Type B pancreatic cell (in vitro differentiated cells): ENCODE measurements around the gene GLOD4. TPM values are rescaled to one million over a fixed set of nuclear protein-coding genes. Genes with fewer than 3 reads are reported as not detected.

Experiments
- DNase-seq: peaks from one replicate; pipeline ENCODE4 v3.0.0; 2021; ENCODE audit warnings: mixed read lengths; ENCODE audit not compliant: unreplicated experiment; ENCODE audit errors: extremely low spot score
- H3K27ac Mint-ChIP-seq: 2 replicates; pipeline ENCODE4 v1.8.0; 2021; ENCODE audit warnings: mild to moderate bottlenecking, mixed read lengths
- H3K27me3 Mint-ChIP-seq: 2 replicates; pipeline ENCODE4 v1.8.0; 2021; ENCODE audit warnings: mixed read lengths
- H3K36me3 Mint-ChIP-seq: 2 replicates; pipeline ENCODE4 v1.8.0; 2021; ENCODE audit warnings: mixed read lengths
- H3K4me1 Mint-ChIP-seq: one replicate; pipeline ENCODE4 v1.8.0; 2021; ENCODE audit warnings: mixed read lengths; ENCODE audit not compliant: unreplicated experiment
- H3K4me3 Mint-ChIP-seq: 2 replicates; pipeline ENCODE4 v1.8.0; 2021; ENCODE audit warnings: mild to moderate bottlenecking, mixed read lengths
- H3K9me3 Mint-ChIP-seq: 2 replicates; pipeline ENCODE4 v1.8.0; 2021; ENCODE audit warnings: mixed read lengths
- total RNA-seq: library from RNA; stranded (reverse); gene quantifications from 2 replicates; pipeline ENCODE4 v1.2.1, GENCODE V29; 2021; ENCODE audit warnings: low replicate concordance
- TF ChIP-seq, protein P1 (sequence below): fragments of 200-600 bp; sonication (generic); conservative IDR thresholded peaks from 2 replicates; pipeline ENCODE4 v1.5.0; 2021; ENCODE audit warnings: antibody characterized with exemption, mild to moderate bottlenecking

The GLOD4 gene
- total RNA-seq, 1 donor from 2014 or later: 99.4 TPM

DNA sequence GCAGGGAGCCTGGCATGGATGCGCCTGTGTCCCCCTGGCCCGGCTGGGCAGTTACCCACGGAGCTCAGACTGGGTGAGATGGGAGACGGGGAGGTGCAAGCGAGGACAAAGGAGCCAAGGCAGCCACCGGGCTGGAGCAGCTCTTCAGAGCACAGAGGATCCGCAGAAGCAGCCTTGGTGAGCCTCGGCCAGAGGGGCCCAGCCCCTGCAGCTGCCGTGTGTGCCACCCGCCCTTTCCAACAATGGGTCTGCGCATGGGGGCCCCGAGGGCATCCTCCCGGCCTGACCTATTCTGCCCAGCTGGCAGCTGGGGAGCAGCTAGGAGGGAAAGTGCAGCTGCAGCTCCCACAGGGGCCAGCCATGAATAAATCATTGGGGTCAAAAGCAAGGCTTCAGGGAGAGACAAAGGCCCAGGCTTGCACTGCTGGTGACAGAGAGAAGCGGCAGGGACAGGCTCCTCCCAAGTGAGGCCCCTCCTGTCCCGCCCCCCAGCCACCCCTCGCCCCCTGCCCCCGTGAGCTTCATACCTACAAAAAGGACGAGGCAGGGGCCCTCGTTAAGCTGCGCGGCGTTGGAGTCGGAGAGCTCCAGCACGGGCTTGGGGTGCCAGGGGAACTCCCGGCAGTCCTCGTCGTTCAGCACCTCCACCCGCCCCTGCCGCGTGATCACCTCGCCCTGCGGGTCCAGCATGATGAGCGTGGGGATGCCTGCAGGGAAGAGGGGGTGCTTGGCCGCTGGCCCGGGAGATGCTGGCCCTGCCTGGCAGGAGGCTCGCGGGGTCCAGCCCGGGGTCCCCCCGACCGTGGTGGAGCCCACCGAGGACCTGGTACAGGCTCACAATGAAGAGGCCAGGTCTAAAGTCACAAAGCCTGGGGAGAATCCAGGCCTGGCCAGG is 22.7 kb upstream of the GLOD4 start:
- TF ChIP-seq, protein P1, sequence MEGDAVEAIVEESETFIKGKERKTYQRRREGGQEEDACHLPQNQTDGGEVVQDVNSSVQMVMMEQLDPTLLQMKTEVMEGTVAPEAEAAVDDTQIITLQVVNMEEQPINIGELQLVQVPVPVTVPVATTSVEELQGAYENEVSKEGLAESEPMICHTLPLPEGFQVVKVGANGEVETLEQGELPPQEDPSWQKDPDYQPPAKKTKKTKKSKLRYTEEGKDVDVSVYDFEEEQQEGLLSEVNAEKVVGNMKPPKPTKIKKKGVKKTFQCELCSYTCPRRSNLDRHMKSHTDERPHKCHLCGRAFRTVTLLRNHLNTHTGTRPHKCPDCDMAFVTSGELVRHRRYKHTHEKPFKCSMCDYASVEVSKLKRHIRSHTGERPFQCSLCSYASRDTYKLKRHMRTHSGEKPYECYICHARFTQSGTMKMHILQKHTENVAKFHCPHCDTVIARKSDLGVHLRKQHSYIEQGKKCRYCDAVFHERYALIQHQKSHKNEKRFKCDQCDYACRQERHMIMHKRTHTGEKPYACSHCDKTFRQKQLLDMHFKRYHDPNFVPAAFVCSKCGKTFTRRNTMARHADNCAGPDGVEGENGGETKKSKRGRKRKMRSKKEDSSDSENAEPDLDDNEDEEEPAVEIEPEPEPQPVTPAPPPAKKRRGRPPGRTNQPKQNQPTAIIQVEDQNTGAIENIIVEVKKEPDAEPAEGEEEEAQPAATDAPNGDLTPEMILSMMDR: no peak
- H3K4me1 Mint-ChIP-seq: no peaks in the 10 kb centered on the region
- H3K27ac Mint-ChIP-seq: no peak overlapping the region
- H3K36me3 Mint-ChIP-seq: peaks cover 6% of the 10 kb centered on the region
- no peaks in the 10 kb centered on the region for H3K9me3 Mint-ChIP-seq
- H3K4me3 Mint-ChIP-seq: no peak overlapping the region
- DNase-seq: no peak
- H3K27me3 Mint-ChIP-seq: no peaks in the 10 kb centered on the region

DNA sequence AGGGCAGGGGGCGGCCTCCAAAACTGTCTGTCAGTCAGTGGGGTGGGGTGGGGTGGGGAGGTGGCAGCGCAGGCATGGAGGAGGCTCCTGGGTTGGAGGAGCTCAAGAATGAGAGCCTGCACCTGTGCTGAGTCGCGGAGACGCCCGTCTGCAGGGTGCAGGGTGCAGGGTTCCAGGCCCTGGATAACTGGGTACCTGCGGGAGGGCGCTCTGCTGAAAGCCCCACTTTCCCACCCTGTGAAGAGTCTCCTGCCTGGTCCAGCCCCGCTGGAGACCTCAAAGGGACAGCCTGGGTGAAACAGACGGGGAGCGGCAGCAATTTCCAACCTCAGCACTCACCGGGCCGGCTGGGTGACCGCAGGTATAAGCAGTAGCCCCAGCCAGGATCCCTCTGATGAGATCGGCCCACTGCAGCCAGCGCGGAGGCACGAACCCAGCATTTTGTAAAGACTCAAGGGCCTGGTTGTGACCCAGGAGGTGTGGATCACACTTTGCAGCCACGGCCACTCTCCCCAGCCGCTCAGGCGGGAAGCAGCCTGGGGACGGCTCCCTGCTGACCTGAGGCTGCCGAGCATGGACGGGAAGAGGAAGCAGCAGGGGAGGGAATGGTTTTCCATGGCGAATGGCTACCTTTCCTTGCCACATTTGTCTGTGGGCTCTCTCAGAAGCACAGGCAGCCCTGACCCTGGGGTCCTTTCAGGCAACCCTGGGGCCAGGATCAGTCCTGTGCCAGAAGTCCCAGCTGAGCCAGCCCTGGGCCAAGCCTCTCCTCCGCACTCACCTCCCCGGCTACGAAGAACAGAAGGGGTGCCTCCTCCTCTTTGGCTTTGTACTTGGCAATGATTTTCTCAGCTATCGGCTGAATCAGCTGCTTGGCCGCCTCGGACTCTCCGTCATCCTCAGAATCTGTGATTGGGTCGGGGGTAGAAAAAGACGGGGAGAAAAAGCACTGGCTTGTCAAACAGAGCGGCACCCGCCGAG is 21.1 kb upstream of the GLOD4 start:
- Mint-ChIP-seq H3K4me3 (no peak overlapping the region), H3K4me1 (peaks cover 6% of the 10 kb centered on the region), H3K27me3 (no peaks in the 10 kb centered on the region)

DNA sequence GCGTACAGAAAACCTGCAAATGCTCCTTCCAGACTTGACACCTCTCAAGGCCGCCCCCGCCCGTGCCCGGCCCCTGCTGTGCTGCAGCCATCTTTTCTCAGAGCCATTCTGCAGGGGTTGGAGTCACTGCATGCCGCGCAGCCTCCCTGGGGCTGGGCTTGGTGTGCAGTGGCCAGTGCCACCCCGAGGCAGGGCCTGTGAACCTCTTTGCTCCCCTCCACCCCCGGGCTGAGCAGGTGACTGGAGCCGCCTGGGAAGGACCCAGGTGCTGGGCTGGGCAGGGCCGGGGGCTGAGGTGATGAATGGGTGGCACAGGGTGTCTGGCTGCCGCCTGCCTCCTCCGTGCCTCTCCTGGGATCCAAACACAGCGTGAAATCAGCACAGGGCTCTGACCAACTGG is 20.4 kb upstream of the GLOD4 start:
- H3K36me3 Mint-ChIP-seq: no peaks in the 10 kb centered on the region
- H3K9me3 Mint-ChIP-seq: no peaks in the 10 kb centered on the region
- H3K4me1 Mint-ChIP-seq: peaks cover 6% of the 10 kb centered on the region
- no peak overlapping the region for H3K4me3 Mint-ChIP-seq
- no peaks in the 10 kb centered on the region for H3K27me3 Mint-ChIP-seq
- DNase-seq: no peak
- TF ChIP-seq, protein P1: no peak
- no peak overlapping the region for H3K27ac Mint-ChIP-seq

More for the DNA sequence above, 21.1 kb upstream of the GLOD4 start:
- no peaks in the 10 kb centered on the region for H3K36me3 Mint-ChIP-seq
- no peak for DNase-seq
- H3K27ac Mint-ChIP-seq: no peak overlapping the region
- TF ChIP-seq, protein P1: no peak
- H3K9me3 Mint-ChIP-seq: no peaks in the 10 kb centered on the region

DNA sequence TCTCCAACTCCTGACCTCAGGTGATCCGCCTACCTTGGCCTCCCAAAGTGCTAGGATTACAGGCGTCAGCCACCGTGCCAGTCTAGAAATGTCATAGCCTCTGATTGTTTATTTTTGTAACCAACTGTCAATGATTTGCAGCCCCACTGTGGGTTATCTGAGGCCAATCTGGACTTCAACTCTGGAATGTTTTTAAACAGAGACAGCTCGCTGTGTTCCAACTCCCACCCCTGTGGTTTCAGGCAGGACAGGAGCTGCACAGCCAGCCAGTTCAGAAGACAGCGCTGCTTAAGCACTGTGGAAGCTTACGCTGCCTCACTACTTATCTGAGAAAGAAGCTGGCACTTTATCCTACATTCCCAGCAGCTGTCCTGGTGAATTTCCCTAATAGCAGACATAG is 19.6 kb upstream of the GLOD4 start:
- Mint-ChIP-seq H3K9me3 (no peaks in the 10 kb centered on the region), H3K4me1 (peaks cover 6% of the 10 kb centered on the region), H3K36me3 (peaks cover 2% of the 10 kb centered on the region), H3K4me3 (no peak overlapping the region), H3K27me3 (no peaks in the 10 kb centered on the region), H3K27ac (peak overlapping the region; percentile 26)
- TF ChIP-seq, protein P1: no peak
- no peak for DNase-seq

DNA sequence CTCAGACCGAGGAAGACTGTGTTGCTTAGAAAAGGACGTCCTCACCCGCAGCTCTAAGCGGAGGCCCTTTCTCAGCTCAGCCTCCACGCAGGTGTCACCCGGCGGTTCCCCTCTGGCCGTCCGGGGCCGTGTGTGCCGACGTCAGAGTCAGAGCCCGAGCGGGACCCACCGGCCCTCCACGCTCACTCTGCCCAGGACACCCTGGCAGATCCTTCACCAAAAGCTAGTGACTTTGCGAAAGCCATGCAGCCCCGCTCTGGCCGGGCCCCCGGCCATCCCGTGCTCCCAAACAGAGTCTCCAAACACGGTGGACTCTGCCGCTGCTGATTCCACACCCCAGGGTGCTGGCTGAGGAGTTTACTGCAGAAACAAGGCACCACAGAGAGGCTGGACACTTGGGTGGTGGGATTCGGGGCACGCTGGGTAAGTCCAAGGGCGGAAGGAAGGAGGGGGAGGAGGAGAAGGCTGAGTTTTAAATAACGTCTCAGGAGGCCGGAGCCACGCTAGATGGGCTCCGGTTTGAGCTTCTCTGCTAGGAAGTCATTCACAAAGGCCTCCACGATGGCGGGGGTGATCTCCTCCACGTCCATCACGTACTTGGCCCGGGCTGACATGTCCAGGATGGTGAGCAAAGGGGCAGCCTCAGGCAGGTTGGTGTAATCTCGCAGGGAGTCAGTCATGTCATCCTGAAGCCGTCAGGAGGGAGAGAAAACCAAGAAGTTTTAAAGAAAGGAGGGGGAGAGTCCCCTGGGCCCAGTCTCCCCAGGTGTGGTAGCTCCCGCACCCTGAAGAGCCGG is 18.6 kb upstream of the GLOD4 start:
- H3K27ac Mint-ChIP-seq: peak overlapping the region; percentile 31
- H3K4me3 Mint-ChIP-seq: no peak overlapping the region
- TF ChIP-seq, protein P1: no peak
- no peak for DNase-seq
- H3K9me3 Mint-ChIP-seq: no peaks in the 10 kb centered on the region
- H3K36me3 Mint-ChIP-seq: peaks cover 3% of the 10 kb centered on the region
- H3K27me3 Mint-ChIP-seq: no peaks in the 10 kb centered on the region
- H3K4me1 Mint-ChIP-seq: peaks cover 6% of the 10 kb centered on the region
